ENCODE results near the gene PAPSS1. TPM values are rescaled to one million over a fixed set of nuclear protein-coding genes. Genes with fewer than 3 reads are reported as not detected.

The PAPSS1 gene
- total RNA-seq, 1 experiment from 2014 or later = 83.6 TPM

DNA sequence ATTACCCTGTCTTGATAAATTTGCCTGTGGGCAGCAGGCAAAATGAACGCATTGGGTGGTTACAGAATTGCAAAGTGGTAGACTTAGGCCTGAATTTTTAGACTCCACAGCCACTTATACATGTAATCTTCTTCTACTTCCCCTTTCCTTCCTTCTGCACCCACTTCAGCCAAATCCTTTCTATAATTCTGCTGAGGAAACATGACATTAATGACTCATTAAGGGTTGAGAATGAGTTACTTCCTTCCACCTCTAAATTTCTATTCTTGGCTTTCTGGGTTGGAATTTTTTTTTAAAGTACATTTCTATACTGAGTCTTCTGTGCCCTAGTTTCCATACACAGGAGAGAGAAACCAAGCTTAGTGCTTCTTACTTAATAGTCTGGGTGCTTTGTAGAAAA lies 10.1 kb downstream of the PAPSS1 start:
- Histone ChIP-seq H2AK5ac (ENCODE audit: insufficient read length, low read length) (no peak overlapping the region), H2BK12ac (ENCODE audit: insufficient read length, low read depth, low read length) (no peak overlapping the region), H4K20me1 (ENCODE audit: control insufficient read depth, insufficient read depth, insufficient read length) (no peaks in the 10 kb centered on the region), H3K4me1 (ENCODE audit: insufficient read depth, low read length) (no peaks in the 10 kb centered on the region; the same call in 1 of the 2 replicates), H3K27ac (ENCODE audit: insufficient read length, low read depth, low read length) (no peak overlapping the region), H2BK20ac (ENCODE audit: low read depth, low read length, poor library complexity, severe bottlenecking) (no peak overlapping the region), H3K23ac (ENCODE audit: insufficient read length, low read depth, low read length) (no peak overlapping the region), H3K9ac (ENCODE audit: extremely low read depth, insufficient read length, low read length) (no peak overlapping the region), H3K9me3 (ENCODE audit: control insufficient read depth, low read depth, low read length) (no peaks in the 10 kb centered on the region), H3K18ac (ENCODE audit: insufficient read length, low read depth, low read length) (no peak overlapping the region), H3K4ac (ENCODE audit: low read depth, low read length) (no peak overlapping the region), H3K14ac (ENCODE audit: insufficient read depth, low read length) (no peak overlapping the region), H3T11ph (ENCODE audit: low read length) (no peak overlapping the region), H2BK120ac (ENCODE audit: low read depth, low read length, poor library complexity, severe bottlenecking) (no peak overlapping the region), H3K56ac (ENCODE audit: insufficient read length, low read depth, low read length) (no peak overlapping the region), H4K91ac (ENCODE audit: insufficient read length, low read depth, low read length) (no peak overlapping the region), H3K79me1 (ENCODE audit: insufficient read depth, low read depth, low read length, poor library complexity, severe bottlenecking) (peaks cover 18% of the 10 kb centered on the region), H4K5ac (ENCODE audit: insufficient read length, low read depth, low read length) (no peak overlapping the region), H2AFZ (ENCODE audit: low read length) (no peak overlapping the region), H4K8ac (replicated peaks; ENCODE audit: insufficient read length, low read depth, low read length) (no peak overlapping the region), H3K4me2 (ENCODE audit: insufficient read depth, insufficient read length, low read length) (no peak overlapping the region), H3K27me3 (ENCODE audit: insufficient read depth, low read length) (no peaks in the 10 kb centered on the region), H2BK15ac (ENCODE audit: low read depth, low read length) (no peak overlapping the region), H3K79me2 (ENCODE audit: insufficient read depth, low read length) (peaks cover 21% of the 10 kb centered on the region), H2BK5ac (ENCODE audit: insufficient read length, low read length) (no peak overlapping the region), H3K23me2 (ENCODE audit: insufficient read length, low read depth, low read length, poor library complexity, severe bottlenecking) (no peaks in the 10 kb centered on the region)
- H3K4me3 Mint-ChIP-seq = no peak overlapping the region
- no peak for DNase-seq
- no peaks in the 10 kb centered on the region; the same call in 1 of the 2 replicates for H3K27me3 Mint-ChIP-seq (ENCODE audit: low read depth)
- peaks cover 34 to 46% (median 44%) of the 10 kb centered on the region in 3 experiments for H3K36me3 Mint-ChIP-seq (ENCODE audit: insufficient read depth in 1 of 3, low read depth in 3 of 3)
- peaks cover 26 to 27% of the 10 kb centered on the region in 2 experiments for H3K9me3 Mint-ChIP-seq
- TF ChIP-seq, protein P1, sequence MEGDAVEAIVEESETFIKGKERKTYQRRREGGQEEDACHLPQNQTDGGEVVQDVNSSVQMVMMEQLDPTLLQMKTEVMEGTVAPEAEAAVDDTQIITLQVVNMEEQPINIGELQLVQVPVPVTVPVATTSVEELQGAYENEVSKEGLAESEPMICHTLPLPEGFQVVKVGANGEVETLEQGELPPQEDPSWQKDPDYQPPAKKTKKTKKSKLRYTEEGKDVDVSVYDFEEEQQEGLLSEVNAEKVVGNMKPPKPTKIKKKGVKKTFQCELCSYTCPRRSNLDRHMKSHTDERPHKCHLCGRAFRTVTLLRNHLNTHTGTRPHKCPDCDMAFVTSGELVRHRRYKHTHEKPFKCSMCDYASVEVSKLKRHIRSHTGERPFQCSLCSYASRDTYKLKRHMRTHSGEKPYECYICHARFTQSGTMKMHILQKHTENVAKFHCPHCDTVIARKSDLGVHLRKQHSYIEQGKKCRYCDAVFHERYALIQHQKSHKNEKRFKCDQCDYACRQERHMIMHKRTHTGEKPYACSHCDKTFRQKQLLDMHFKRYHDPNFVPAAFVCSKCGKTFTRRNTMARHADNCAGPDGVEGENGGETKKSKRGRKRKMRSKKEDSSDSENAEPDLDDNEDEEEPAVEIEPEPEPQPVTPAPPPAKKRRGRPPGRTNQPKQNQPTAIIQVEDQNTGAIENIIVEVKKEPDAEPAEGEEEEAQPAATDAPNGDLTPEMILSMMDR (conservative IDR thresholded peaks at IDR 0.05) = no peak
- no peak overlapping the region for H3K27ac Mint-ChIP-seq
- H3K4me1 Mint-ChIP-seq = peaks cover 27 to 34% of the 10 kb centered on the region in 2 experiments
- no CpG with 5 or more reads among the region's 1 CpG for WGBS (ENCODE audit: extremely low coverage, insufficient read length, low lambda C conversion rate)

Measured in H9 (cell line).